Lower lobe of right lung (tissue), 2 donors: ENCODE data around the gene MTHFD1L. TPM values are rescaled to one million over a fixed set of nuclear protein-coding genes. Genes with fewer than 3 reads are reported as not detected.

Experiments
- ATAC-seq, 2 donors: fragments of 200-7000 bp; cut with Tn5 transposase; one replicate each; pipeline ENCODE4 v1.9.1; 2020 to 2022; ENCODE audit warnings: mild to moderate bottlenecking in 2 of 2, moderate library complexity in 2 of 2
- DNase-seq: peaks from one replicate; pipeline ENCODE4 v3.0.0-alpha.2; 2020
- H3K27ac ChIP-seq: fragments of 200-600 bp; one replicate; pipeline ENCODE4 v1.8.0; 2022
- H3K27me3 ChIP-seq: fragments of 200-600 bp; one replicate; pipeline ENCODE4 v1.8.0; 2022; ENCODE audit warnings: low read depth
- H3K36me3 ChIP-seq: fragments of 200-600 bp; one replicate; pipeline ENCODE4 v1.8.0; 2022; ENCODE audit warnings: mild to moderate bottlenecking
- H3K4me1 ChIP-seq: fragments of 200-600 bp; one replicate; pipeline ENCODE4 v1.8.0; 2022
- H3K4me3 ChIP-seq: fragments of 200-600 bp; one replicate; pipeline ENCODE4 v1.8.0; 2022; ENCODE audit warnings: mild to moderate bottlenecking
- H3K9me3 ChIP-seq: fragments of 200-600 bp; one replicate; pipeline ENCODE4 v1.8.0; 2022
- CTCF ChIP-seq: fragments of 200-600 bp; IDR thresholded peaks from one replicate; pipeline ENCODE4 v1.8.0; 2022; ENCODE audit warnings: antibody characterized with exemption, mild to moderate bottlenecking
- intact Hi-C: fragments of 100-400 bp; cut with DNase I; formaldehyde crosslinking; loops from one replicate; pipeline ENCODE4 v1.11.0; 2022
- total RNA-seq: library from RNA; stranded (reverse); fragmentation: NEBNext Ultra II Directional; extraction: Animal tissue kit (Norgen Biotek cat#: 25700); gene quantifications from one replicate; pipeline ENCODE4 v1.2.1, GENCODE V29; 2021
- donor health status: DM: no; HTN: yes; CAD: no; lungs with severe emphysema.

The MTHFD1L gene
- total RNA-seq, 1 donor from 2014 or later = 22.1 TPM

- intact Hi-C loops = no loop called here
- no peak for TF ChIP-seq CTCF
- no peak for ATAC-seq
- Histone ChIP-seq H3K27me3 (no peaks in the 10 kb centered on the region), H3K9me3 (no peaks in the 10 kb centered on the region), H3K27ac (no peak overlapping the region), H3K4me1 (no peaks in the 10 kb centered on the region), H3K36me3 (no peaks in the 10 kb centered on the region), H3K4me3 (no peak overlapping the region)
- DNase-seq = no peak
These were observed 195.4 kb downstream of the MTHFD1L start for GRCh38 chr6:151060766-151061531.

- Histone ChIP-seq H3K4me3 (no peak overlapping the region), H3K27me3 (no peaks in the 10 kb centered on the region), H3K27ac (no peak overlapping the region), H3K9me3 (no peaks in the 10 kb centered on the region), H3K36me3 (no peaks in the 10 kb centered on the region), H3K4me1 (peaks cover 9% of the 10 kb centered on the region)
- intact Hi-C loops = no loop called here
- no peak for TF ChIP-seq CTCF
- no peak for ATAC-seq
- DNase-seq = no peak
These were observed 197.8 kb downstream of the MTHFD1L start for GRCh38 chr6:151063352-151063751.

GRCh38 chr6:151063842-151064647 is 198.5 kb downstream of the MTHFD1L start:
- no peak for TF ChIP-seq CTCF
- no peaks in the 10 kb centered on the region for H3K27me3 ChIP-seq
- H3K4me3 ChIP-seq = no peak overlapping the region
- ATAC-seq = no peak
- H3K9me3 ChIP-seq = no peaks in the 10 kb centered on the region
- H3K4me1 ChIP-seq = peaks cover 15% of the 10 kb centered on the region
- no peak overlapping the region for H3K27ac ChIP-seq
- intact Hi-C loops = no loop called here
- DNase-seq = no peak
- H3K36me3 ChIP-seq = no peaks in the 10 kb centered on the region

DNA sequence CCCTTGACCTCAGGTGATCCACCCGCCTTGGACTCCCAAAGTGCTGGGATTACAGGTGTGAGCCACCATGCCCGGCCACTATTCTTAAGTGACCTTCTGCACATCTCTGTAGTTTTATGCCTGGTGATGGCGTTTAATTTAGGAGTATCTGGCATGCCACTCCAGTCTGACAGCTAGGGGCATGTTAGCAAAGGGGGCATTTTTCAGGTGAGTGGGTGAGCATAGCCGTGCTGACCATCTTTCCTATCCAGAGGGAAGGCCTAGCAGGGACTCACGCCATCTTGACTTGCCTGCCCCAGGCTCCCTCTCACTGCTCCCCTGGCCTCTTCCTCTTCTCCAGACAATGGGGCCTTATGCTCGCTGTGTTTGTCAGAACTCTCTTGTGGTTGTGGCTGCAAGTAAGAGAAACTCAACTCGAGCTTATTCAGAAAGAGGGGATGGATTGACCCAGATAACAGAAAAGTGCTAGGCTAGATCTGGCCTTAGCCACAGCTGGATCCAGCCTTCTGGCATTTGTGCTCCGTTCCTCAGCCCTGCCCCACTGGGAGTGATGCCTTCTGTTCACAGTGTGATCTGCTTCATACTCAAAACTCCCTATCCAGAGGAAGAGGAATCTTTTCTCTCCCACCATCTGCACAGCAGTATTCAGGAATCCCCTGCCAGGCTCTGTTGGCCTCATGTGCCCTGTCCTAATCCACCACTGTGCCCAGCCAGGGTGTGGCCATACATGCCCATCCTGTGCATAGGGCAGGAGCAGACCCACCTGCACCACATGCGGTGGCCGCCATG is 199.7 kb downstream of the MTHFD1L start:
- H3K4me3 ChIP-seq = no peak overlapping the region
- no peaks in the 10 kb centered on the region for H3K9me3 ChIP-seq
- H3K36me3 ChIP-seq = no peaks in the 10 kb centered on the region
- peak in 1 of 2 donors; percentile 42 for ATAC-seq
- H3K27me3 ChIP-seq = no peaks in the 10 kb centered on the region
- no peak for TF ChIP-seq CTCF
- peaks cover 19% of the 10 kb centered on the region for H3K4me1 ChIP-seq
- H3K27ac ChIP-seq = no peak overlapping the region
- no peak for DNase-seq
- intact Hi-C loops = no loop called here
